Retinal pigment epithelial cell (primary cell): Measurements from ENCODE around the gene DOCK4.

Experiments
- DNase-seq: peaks from one replicate; pipeline ENCODE4 v3.0.0-alpha.2; 2010; ENCODE audit warnings: low read depth
- H3K4me3 ChIP-seq: 2 replicates; pipeline ENCODE4 v1.5.1; 2011; ENCODE audit warnings: mild to moderate bottlenecking, low read length, control low read depth, moderate library complexity
- CTCF ChIP-seq: conservative IDR thresholded peaks from 2 replicates; pipeline ENCODE4 v1.5.1; 2011; ENCODE audit warnings: low read depth, low read length, control low read depth, inconsistent platforms

DOCK4 gene

GRCh38 chr7:112161253-112162141 lies 44.7 kb downstream of the DOCK4 start:
- H3K4me3 ChIP-seq: no peak overlapping the region
- TF ChIP-seq CTCF: no peak
- no peak for DNase-seq

- no peak for TF ChIP-seq CTCF
- DNase-seq: no peak
- H3K4me3 ChIP-seq: no peak overlapping the region
These were observed 45.4 kb downstream of the DOCK4 start for GRCh38 chr7:112160771-112161150.

- no peak for DNase-seq
- no peak overlapping the region for H3K4me3 ChIP-seq
- TF ChIP-seq CTCF: no peak
These were observed 45.9 kb downstream of the DOCK4 start for GRCh38 chr7:112160130-112160770.

GRCh38 chr7:112159351-112159750 lies 46.8 kb downstream of the DOCK4 start:
- no peak for TF ChIP-seq CTCF
- no peak for DNase-seq
- no peak overlapping the region for H3K4me3 ChIP-seq

GRCh38 chr7:112157072-112157471 lies 49.1 kb downstream of the DOCK4 start:
- no peak for DNase-seq
- no peak for TF ChIP-seq CTCF
- H3K4me3 ChIP-seq: no peak overlapping the region

GRCh38 chr7:112156412-112156811 lies 49.8 kb downstream of the DOCK4 start:
- no peak overlapping the region for H3K4me3 ChIP-seq
- no peak for TF ChIP-seq CTCF
- DNase-seq: no peak

- no peak for DNase-seq
- no peak for TF ChIP-seq CTCF
- no peak overlapping the region for H3K4me3 ChIP-seq
These were observed 51.5 kb downstream of the DOCK4 start for GRCh38 chr7:112154690-112155089.
